Muscle layer of colon (tissue), 2 donors: ENCODE results near the gene PTCRA.
"Not testable (repeated sequence)": the region's sequence is repeated elsewhere in the genome, so short reads cannot be mapped to it uniquely, and the experiment has no call there.

Experiments used
- H3K27ac ChIP-seq: one replicate; pipeline ENCODE4 v1.7.0; 2013; ENCODE audit warnings: low read depth, mild to moderate bottlenecking, low read length, moderate library complexity
- H3K27me3 ChIP-seq, 2 donors: one replicate each; pipeline ENCODE4 v1.7.0; 2013; ENCODE audit warnings: low read length in 2 of 2, mild to moderate bottlenecking in 2 of 2; ENCODE audit not compliant: insufficient read depth in 2 of 2, control insufficient read depth in 1 of 2
- H3K36me3 ChIP-seq: one replicate; pipeline ENCODE4 v1.7.0; 2013; ENCODE audit warnings: mild to moderate bottlenecking, low read length; ENCODE audit not compliant: insufficient read depth
- H3K4me1 ChIP-seq: one replicate; pipeline ENCODE4 v1.7.0; 2013; ENCODE audit warnings: mild to moderate bottlenecking, low read length; ENCODE audit not compliant: insufficient read depth
- H3K4me3 ChIP-seq, 2 donors: one replicate each; pipeline ENCODE4 v1.7.0; 2013; ENCODE audit warnings: low read length in 2 of 2, low read depth in 1 of 2, mild to moderate bottlenecking in 1 of 2, moderate library complexity in 1 of 2
- H3K9ac ChIP-seq: one replicate; pipeline ENCODE4 v1.7.0; 2013; ENCODE audit warnings: low read length
- H3K9me3 ChIP-seq: one replicate; pipeline ENCODE4 v1.7.0; 2013; ENCODE audit warnings: mild to moderate bottlenecking, low read length
- donor health status: abdominal sarcoma.
- donor health status: Adenocarcinoma of cecum.

The PTCRA gene

GRCh38 chr6:42954405-42954804, 38.6 kb downstream of the PTCRA start:
- H3K4me3 ChIP-seq, H3K27ac ChIP-seq, H3K27me3 ChIP-seq, H3K36me3 ChIP-seq, H3K9ac ChIP-seq, H3K4me1 ChIP-seq, H3K9me3 ChIP-seq: not testable (repeated sequence)

GRCh38 chr6:42958125-42958524, 42.3 kb downstream of the PTCRA start:
- Histone ChIP-seq H3K4me1 (peaks cover 11% of the 10 kb centered on the region), H3K36me3 (no peaks in the 10 kb centered on the region), H3K27me3 (peaks cover 0 to 4% of the 10 kb centered on the region in 2 donors), H3K9me3 (no peaks in the 10 kb centered on the region), H3K9ac (no peak overlapping the region), H3K27ac (no peak overlapping the region), H3K4me3 (no peak overlapping the region)

- peaks cover 11% of the 10 kb centered on the region for H3K4me1 ChIP-seq
- H3K9me3 ChIP-seq: no peaks in the 10 kb centered on the region
- peaks cover 0 to 4% of the 10 kb centered on the region in 2 donors for H3K27me3 ChIP-seq
- H3K36me3 ChIP-seq: peaks cover 11% of the 10 kb centered on the region
- H3K4me3 ChIP-seq: peak overlapping the region in 1 of 2 donors; percentile 57
- H3K9ac ChIP-seq: peak overlapping the region; percentile 1
- no peak overlapping the region for H3K27ac ChIP-seq
These were observed 44.0 kb downstream of the PTCRA start for GRCh38 chr6:42959917-42960242.

GRCh38 chr6:42960243-42961019, 44.6 kb downstream of the PTCRA start, which contains the start of gene GNMT:
GNMT (plus strand) TSS chr6:42960754; CDS start chr6:42960768, 14 bp downstream.
- Histone ChIP-seq H3K9me3 (no peaks in the 10 kb centered on the region), H3K27ac (no peak within 1 kb of the TSS), H3K4me3 (peak within 1 kb of the TSS; percentile 56 to 57), H3K4me1 (peaks cover 11% of the 10 kb centered on the region), H3K36me3 (peaks cover 15% of the 10 kb centered on the region), H3K27me3 (peaks cover 0 to 4% of the 10 kb centered on the region in 2 donors), H3K9ac (peak within 1 kb of the TSS; percentile 1)

GRCh38 chr6:42961020-42961470, 45.2 kb downstream of the PTCRA start:
- Histone ChIP-seq H3K4me3 (peak overlapping the region; percentile 56 to 57), H3K36me3 (peaks cover 21% of the 10 kb centered on the region), H3K27me3 (peaks cover 0 to 4% of the 10 kb centered on the region in 2 donors), H3K9ac (no peak overlapping the region), H3K9me3 (no peaks in the 10 kb centered on the region), H3K4me1 (peaks cover 11% of the 10 kb centered on the region), H3K27ac (no peak overlapping the region)

- Histone ChIP-seq H3K9me3 (no peaks in the 10 kb centered on the region), H3K36me3 (peaks cover 29% of the 10 kb centered on the region), H3K4me1 (peaks cover 11% of the 10 kb centered on the region), H3K27ac (no peak overlapping the region), H3K9ac (no peak overlapping the region), H3K27me3 (peaks cover 0 to 4% of the 10 kb centered on the region in 2 donors), H3K4me3 (no peak overlapping the region)
These were observed 46.2 kb downstream of the PTCRA start for GRCh38 chr6:42962096-42962495.

- Histone ChIP-seq H3K9ac (no peak overlapping the region), H3K4me1 (peaks cover 11% of the 10 kb centered on the region), H3K4me3 (no peak overlapping the region), H3K9me3 (no peaks in the 10 kb centered on the region), H3K27me3 (peaks cover 0 to 4% of the 10 kb centered on the region in 2 donors), H3K36me3 (peaks cover 32% of the 10 kb centered on the region), H3K27ac (no peak overlapping the region)
These were observed 46.8 kb downstream of the PTCRA start for GRCh38 chr6:42962502-42963178.

- H3K27ac ChIP-seq: no peak overlapping the region
- no peak overlapping the region for H3K9ac ChIP-seq
- no peaks in the 10 kb centered on the region for H3K9me3 ChIP-seq
- H3K4me3 ChIP-seq: no peak overlapping the region
- H3K27me3 ChIP-seq: peaks cover 0 to 4% of the 10 kb centered on the region in 2 donors
- peaks cover 11% of the 10 kb centered on the region for H3K4me1 ChIP-seq
- H3K36me3 ChIP-seq: peaks cover 34% of the 10 kb centered on the region
These were observed 47.5 kb downstream of the PTCRA start for GRCh38 chr6:42963179-42963854.

GRCh38 chr6:42963855-42964605, 48.2 kb downstream of the PTCRA start:
- Histone ChIP-seq H3K27me3 (peaks cover 0 to 4% of the 10 kb centered on the region in 2 donors), H3K9me3 (no peaks in the 10 kb centered on the region), H3K27ac (no peak overlapping the region), H3K9ac (no peak overlapping the region), H3K36me3 (peaks cover 41% of the 10 kb centered on the region), H3K4me1 (peaks cover 11% of the 10 kb centered on the region), H3K4me3 (no peak overlapping the region)

GRCh38 chr6:42966571-42966970, 50.7 kb downstream of the PTCRA start:
- Histone ChIP-seq H3K27me3 (no peaks in the 10 kb centered on the region), H3K4me1 (no peaks in the 10 kb centered on the region), H3K9me3 (no peaks in the 10 kb centered on the region), H3K9ac (no peak overlapping the region), H3K27ac (no peak overlapping the region), H3K36me3 (peaks cover 48% of the 10 kb centered on the region), H3K4me3 (no peak overlapping the region)

- Histone ChIP-seq H3K4me3 (no peak overlapping the region), H3K27me3 (no peaks in the 10 kb centered on the region), H3K9me3 (no peaks in the 10 kb centered on the region), H3K36me3 (peaks cover 48% of the 10 kb centered on the region), H3K27ac (no peak overlapping the region), H3K9ac (no peak overlapping the region), H3K4me1 (no peaks in the 10 kb centered on the region)
These were observed 51.4 kb downstream of the PTCRA start for GRCh38 chr6:42967228-42967627.
